Activated naive CD8-positive, alpha-beta T cell treated with anti-CD3 and anti-CD28 coated beads, Interleukin-2, amount 10 ng/mL, durations not matched to agents 7 days and 5 days (primary cell): ENCODE measurements around the gene KIF26A. TPM values are rescaled to one million over a fixed set of nuclear protein-coding genes. Genes with fewer than 3 reads are reported as not detected.

Experiments
- ATAC-seq: fragments of 150-1000 bp; cut with Tn5 transposase; one replicate; pipeline ENCODE4 v1.10.0; 2021; ENCODE audit warnings: low read depth, moderate library complexity
- POLR2A ChIA-PET: fragments of 350-600 bp; sonication (Branson Sonifier 250); formaldehyde crosslinking; loops from one replicate; lab custom pipeline; 2021; ENCODE audit warnings: antibody characterized with exemption; lab: Charles Lee
- DNase-seq: peaks from one replicate; pipeline ENCODE4 v3.0.0; 2021
- H3K27ac Mint-ChIP-seq: one replicate; pipeline ENCODE4 v1.8.0; 2022; ENCODE audit warnings: mild to moderate bottlenecking, mixed read lengths
- H3K27me3 Mint-ChIP-seq: one replicate; pipeline ENCODE4 v1.8.0; 2022; ENCODE audit warnings: mild to moderate bottlenecking, moderate library complexity, mixed read lengths
- H3K36me3 Mint-ChIP-seq: one replicate; pipeline ENCODE4 v1.8.0; 2021; ENCODE audit warnings: mild to moderate bottlenecking, mixed read lengths
- H3K4me1 Mint-ChIP-seq: one replicate; pipeline ENCODE4 v1.8.0; 2021; ENCODE audit warnings: mixed read lengths
- H3K4me3 Mint-ChIP-seq: one replicate; pipeline ENCODE4 v1.8.0; 2022; ENCODE audit warnings: mild to moderate bottlenecking, moderate library complexity, mixed read lengths
- H3K9me3 Mint-ChIP-seq: one replicate; pipeline ENCODE4 v1.8.0; 2021; ENCODE audit warnings: mixed read lengths
- total RNA-seq, 2 experiments: library from RNA; stranded (reverse); gene quantifications; one replicate each; pipeline ENCODE4 v1.2.3, GENCODE V29; 2021

Gene KIF26A
- total RNA-seq, 2 experiments from 2014 or later: 0.17 to 0.26 TPM

- H3K36me3 Mint-ChIP-seq: no peaks in the 10 kb centered on the region
- H3K9me3 Mint-ChIP-seq: no peaks in the 10 kb centered on the region
- no peak overlapping the region for H3K4me3 Mint-ChIP-seq
- H3K27me3 Mint-ChIP-seq: no peaks in the 10 kb centered on the region
- ATAC-seq (no peak), DNase-seq (no peak)
- POLR2A ChIA-PET: no interaction called here
- no peaks in the 10 kb centered on the region for H3K4me1 Mint-ChIP-seq
- H3K27ac Mint-ChIP-seq: no peak overlapping the region
These were observed 38.2 kb downstream of the KIF26A start for GRCh38 chr14:104176611-104177010.

GRCh38 chr14:104177411-104177810 is 39.0 kb downstream of the KIF26A start:
- POLR2A ChIA-PET: no interaction called here
- ATAC-seq (no peak), DNase-seq (no peak)
- H3K36me3 Mint-ChIP-seq: no peaks in the 10 kb centered on the region
- H3K4me1 Mint-ChIP-seq: no peaks in the 10 kb centered on the region
- H3K27ac Mint-ChIP-seq: no peak overlapping the region
- H3K27me3 Mint-ChIP-seq: no peaks in the 10 kb centered on the region
- H3K4me3 Mint-ChIP-seq: no peak overlapping the region
- no peaks in the 10 kb centered on the region for H3K9me3 Mint-ChIP-seq

GRCh38 chr14:104178279-104178678 is 39.9 kb downstream of the KIF26A start:
- Mint-ChIP-seq H3K9me3 (no peaks in the 10 kb centered on the region), H3K4me1 (no peaks in the 10 kb centered on the region), H3K27ac (no peak overlapping the region), H3K27me3 (no peaks in the 10 kb centered on the region), H3K4me3 (no peak overlapping the region), H3K36me3 (no peaks in the 10 kb centered on the region)
- ATAC-seq: no peak
- DNase-seq: no peak
- POLR2A ChIA-PET: no interaction called here

- Mint-ChIP-seq H3K9me3 (no peaks in the 10 kb centered on the region), H3K4me3 (no peak overlapping the region), H3K4me1 (no peaks in the 10 kb centered on the region), H3K27me3 (no peaks in the 10 kb centered on the region), H3K27ac (no peak overlapping the region), H3K36me3 (no peaks in the 10 kb centered on the region)
- no peak for DNase-seq
- POLR2A ChIA-PET: no interaction called here
- no peak for ATAC-seq
These were observed 40.7 kb downstream of the KIF26A start for GRCh38 chr14:104179126-104179525.

GRCh38 chr14:104179564-104180129 is 41.3 kb downstream of the KIF26A start:
- ATAC-seq: no peak
- Mint-ChIP-seq H3K36me3 (no peaks in the 10 kb centered on the region), H3K4me1 (no peaks in the 10 kb centered on the region), H3K27me3 (no peaks in the 10 kb centered on the region), H3K27ac (no peak overlapping the region), H3K4me3 (no peak overlapping the region), H3K9me3 (no peaks in the 10 kb centered on the region)
- no peak for DNase-seq
- POLR2A ChIA-PET: no interaction called here

- Mint-ChIP-seq H3K36me3 (no peaks in the 10 kb centered on the region), H3K27ac (no peak overlapping the region), H3K9me3 (no peaks in the 10 kb centered on the region), H3K27me3 (no peaks in the 10 kb centered on the region), H3K4me1 (no peaks in the 10 kb centered on the region), H3K4me3 (no peak overlapping the region)
- POLR2A ChIA-PET: no interaction called here
- DNase-seq: no peak
- no peak for ATAC-seq
These were observed 42.3 kb downstream of the KIF26A start for GRCh38 chr14:104180561-104181165.

- DNase-seq: no peak
- ATAC-seq: no peak
- Mint-ChIP-seq H3K9me3 (no peaks in the 10 kb centered on the region), H3K4me1 (no peaks in the 10 kb centered on the region), H3K36me3 (no peaks in the 10 kb centered on the region), H3K27ac (no peak overlapping the region), H3K4me3 (no peak overlapping the region), H3K27me3 (no peaks in the 10 kb centered on the region)
- POLR2A ChIA-PET: no interaction called here
These were observed 43.6 kb downstream of the KIF26A start for GRCh38 chr14:104181761-104182530.

- Mint-ChIP-seq H3K9me3 (no peaks in the 10 kb centered on the region), H3K4me3 (no peak overlapping the region), H3K27me3 (no peaks in the 10 kb centered on the region), H3K4me1 (no peaks in the 10 kb centered on the region), H3K27ac (no peak overlapping the region), H3K36me3 (no peaks in the 10 kb centered on the region)
- DNase-seq (no peak), ATAC-seq (no peak)
- POLR2A ChIA-PET: no interaction called here
These were observed 44.6 kb downstream of the KIF26A start for GRCh38 chr14:104182857-104183425.

- no peak overlapping the region for H3K27ac Mint-ChIP-seq
- POLR2A ChIA-PET: no interaction called here
- no peaks in the 10 kb centered on the region for H3K27me3 Mint-ChIP-seq
- H3K36me3 Mint-ChIP-seq: no peaks in the 10 kb centered on the region
- no peak for ATAC-seq
- no peaks in the 10 kb centered on the region for H3K9me3 Mint-ChIP-seq
- no peaks in the 10 kb centered on the region for H3K4me1 Mint-ChIP-seq
- H3K4me3 Mint-ChIP-seq: no peak overlapping the region
- DNase-seq: no peak
These were observed 45.4 kb downstream of the KIF26A start for GRCh38 chr14:104183796-104184195.

GRCh38 chr14:104184506-104184905 is 46.1 kb downstream of the KIF26A start:
- ATAC-seq (no peak), DNase-seq (no peak)
- H3K9me3 Mint-ChIP-seq: no peaks in the 10 kb centered on the region
- POLR2A ChIA-PET: no interaction called here
- H3K4me1 Mint-ChIP-seq: no peaks in the 10 kb centered on the region
- H3K27ac Mint-ChIP-seq: no peak overlapping the region
- no peaks in the 10 kb centered on the region for H3K36me3 Mint-ChIP-seq
- H3K27me3 Mint-ChIP-seq: no peaks in the 10 kb centered on the region
- no peak overlapping the region for H3K4me3 Mint-ChIP-seq

GRCh38 chr14:104184911-104185499 is 46.6 kb downstream of the KIF26A start:
- ATAC-seq (no peak), DNase-seq (no peak)
- Mint-ChIP-seq H3K9me3 (no peaks in the 10 kb centered on the region), H3K27ac (no peak overlapping the region), H3K36me3 (no peaks in the 10 kb centered on the region), H3K4me1 (no peaks in the 10 kb centered on the region), H3K4me3 (no peak overlapping the region), H3K27me3 (no peaks in the 10 kb centered on the region)
- POLR2A ChIA-PET: no interaction called here

- no peak overlapping the region for H3K27ac Mint-ChIP-seq
- no peaks in the 10 kb centered on the region for H3K4me1 Mint-ChIP-seq
- no peak overlapping the region for H3K4me3 Mint-ChIP-seq
- H3K36me3 Mint-ChIP-seq: no peaks in the 10 kb centered on the region
- ATAC-seq: no peak
- DNase-seq: no peak
- H3K27me3 Mint-ChIP-seq: no peaks in the 10 kb centered on the region
- POLR2A ChIA-PET: no interaction called here
- no peaks in the 10 kb centered on the region for H3K9me3 Mint-ChIP-seq
These were observed 47.6 kb downstream of the KIF26A start for GRCh38 chr14:104185916-104186495.

GRCh38 chr14:104186575-104186974 is 48.2 kb downstream of the KIF26A start:
- H3K27ac Mint-ChIP-seq: no peak overlapping the region
- no peaks in the 10 kb centered on the region for H3K27me3 Mint-ChIP-seq
- POLR2A ChIA-PET: no interaction called here
- no peaks in the 10 kb centered on the region for H3K9me3 Mint-ChIP-seq
- no peak overlapping the region for H3K4me3 Mint-ChIP-seq
- no peak for DNase-seq
- no peaks in the 10 kb centered on the region for H3K36me3 Mint-ChIP-seq
- ATAC-seq: no peak
- H3K4me1 Mint-ChIP-seq: no peaks in the 10 kb centered on the region
